ENCODE measurements around the gene CNDP2.

DNA sequence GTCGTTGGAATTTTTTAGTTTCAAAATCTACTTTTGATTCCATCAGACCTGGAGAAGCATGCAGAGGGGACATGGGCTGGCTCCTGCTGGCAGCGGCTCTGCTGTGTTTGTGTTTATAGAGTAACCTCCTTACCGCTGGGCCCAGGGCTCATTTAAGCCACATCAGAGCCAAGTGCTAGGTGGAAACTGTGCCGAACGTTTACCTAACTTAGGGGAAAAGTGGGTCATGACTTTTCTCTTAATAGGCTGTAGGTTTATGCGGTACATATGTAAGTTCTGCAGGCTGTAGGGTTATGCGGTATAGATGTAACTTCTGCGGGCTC, 17.7 kb downstream of the CNDP2 start:
- TF ChIP-seq, protein P1, sequence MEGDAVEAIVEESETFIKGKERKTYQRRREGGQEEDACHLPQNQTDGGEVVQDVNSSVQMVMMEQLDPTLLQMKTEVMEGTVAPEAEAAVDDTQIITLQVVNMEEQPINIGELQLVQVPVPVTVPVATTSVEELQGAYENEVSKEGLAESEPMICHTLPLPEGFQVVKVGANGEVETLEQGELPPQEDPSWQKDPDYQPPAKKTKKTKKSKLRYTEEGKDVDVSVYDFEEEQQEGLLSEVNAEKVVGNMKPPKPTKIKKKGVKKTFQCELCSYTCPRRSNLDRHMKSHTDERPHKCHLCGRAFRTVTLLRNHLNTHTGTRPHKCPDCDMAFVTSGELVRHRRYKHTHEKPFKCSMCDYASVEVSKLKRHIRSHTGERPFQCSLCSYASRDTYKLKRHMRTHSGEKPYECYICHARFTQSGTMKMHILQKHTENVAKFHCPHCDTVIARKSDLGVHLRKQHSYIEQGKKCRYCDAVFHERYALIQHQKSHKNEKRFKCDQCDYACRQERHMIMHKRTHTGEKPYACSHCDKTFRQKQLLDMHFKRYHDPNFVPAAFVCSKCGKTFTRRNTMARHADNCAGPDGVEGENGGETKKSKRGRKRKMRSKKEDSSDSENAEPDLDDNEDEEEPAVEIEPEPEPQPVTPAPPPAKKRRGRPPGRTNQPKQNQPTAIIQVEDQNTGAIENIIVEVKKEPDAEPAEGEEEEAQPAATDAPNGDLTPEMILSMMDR (IDR thresholded peaks at IDR 0.05): no peak
- TF ChIP-seq ZFX (IDR thresholded peaks at IDR 0.05; ENCODE audit: borderline replicate concordance): no peak

All from 22Rv1 (cell line).